Stimulated activated CD8-positive, alpha-beta memory T cell treated with anti-CD3 and anti-CD28 coated beads, Interleukin-4, amount 100 ng/mL, for 48 hours (primary cell): ENCODE data around the gene FUT2.
A peak's percentile ranks its signal among the peaks of the same experiment; 100 is the strongest.
"Not testable (repeated sequence)": the region's sequence is repeated elsewhere in the genome, so short reads cannot be mapped to it uniquely, and the experiment has no call there.

ENCODE experiments used
- DNase-seq: peaks from one replicate; pipeline ENCODE4 v3.0.0-alpha.2; 2020

FUT2 gene

DNA sequence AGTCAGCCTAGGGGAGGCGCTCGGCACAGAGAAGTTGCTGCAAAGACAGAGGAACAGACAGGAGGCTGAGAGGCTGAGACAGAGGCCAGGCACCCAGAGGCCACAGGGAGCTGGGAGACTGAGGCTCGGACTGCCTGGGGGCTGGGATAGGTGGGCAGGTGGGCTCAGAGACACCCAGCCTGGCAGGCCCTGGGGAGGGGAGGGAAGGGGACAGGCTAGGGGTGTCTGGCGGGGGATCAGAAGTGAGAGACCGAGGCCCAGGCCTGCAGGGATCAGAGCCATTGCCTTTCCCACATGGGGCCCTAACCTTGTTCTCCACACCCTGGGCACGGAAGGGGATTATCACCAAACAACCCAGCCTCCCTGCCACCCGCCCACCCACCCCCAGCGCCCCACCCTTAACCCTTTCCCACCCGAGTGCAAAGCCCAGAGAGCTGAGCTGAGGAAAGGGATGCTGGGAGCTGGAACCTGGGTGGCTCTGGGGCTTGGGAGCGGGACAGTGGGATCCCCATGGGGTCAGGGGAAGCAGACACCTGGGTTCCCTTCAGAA, 24.2 kb upstream of the FUT2 start:
- DNase-seq, result no peak

DNA sequence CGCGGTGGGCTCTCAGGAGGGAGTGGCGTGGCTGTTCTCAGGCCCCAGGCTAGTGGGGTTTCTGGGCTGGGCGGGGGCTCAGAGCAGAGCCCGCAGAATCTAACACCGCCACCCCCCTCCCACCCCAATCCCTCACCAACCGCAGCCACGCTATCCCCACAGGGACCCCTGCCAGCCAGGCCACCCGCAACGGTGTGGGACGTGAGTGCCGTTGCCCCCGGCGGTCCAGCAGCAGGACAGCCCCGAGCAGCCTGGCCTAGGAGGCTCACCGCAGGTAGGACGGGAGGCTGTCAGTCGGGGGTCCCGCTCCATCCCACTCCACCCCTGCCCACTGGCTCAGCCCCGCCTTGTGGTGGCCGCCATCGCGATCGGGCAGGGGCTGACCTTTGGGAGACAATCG, 22.8 kb upstream of the FUT2 start, which contains the start of gene NTN5:
NTN5 (minus strand) TSS at position 24 of the 400 bp plus-strand sequence. CDS start 2,031 bp downstream, outside the sequence.
- no peak for DNase-seq

DNA sequence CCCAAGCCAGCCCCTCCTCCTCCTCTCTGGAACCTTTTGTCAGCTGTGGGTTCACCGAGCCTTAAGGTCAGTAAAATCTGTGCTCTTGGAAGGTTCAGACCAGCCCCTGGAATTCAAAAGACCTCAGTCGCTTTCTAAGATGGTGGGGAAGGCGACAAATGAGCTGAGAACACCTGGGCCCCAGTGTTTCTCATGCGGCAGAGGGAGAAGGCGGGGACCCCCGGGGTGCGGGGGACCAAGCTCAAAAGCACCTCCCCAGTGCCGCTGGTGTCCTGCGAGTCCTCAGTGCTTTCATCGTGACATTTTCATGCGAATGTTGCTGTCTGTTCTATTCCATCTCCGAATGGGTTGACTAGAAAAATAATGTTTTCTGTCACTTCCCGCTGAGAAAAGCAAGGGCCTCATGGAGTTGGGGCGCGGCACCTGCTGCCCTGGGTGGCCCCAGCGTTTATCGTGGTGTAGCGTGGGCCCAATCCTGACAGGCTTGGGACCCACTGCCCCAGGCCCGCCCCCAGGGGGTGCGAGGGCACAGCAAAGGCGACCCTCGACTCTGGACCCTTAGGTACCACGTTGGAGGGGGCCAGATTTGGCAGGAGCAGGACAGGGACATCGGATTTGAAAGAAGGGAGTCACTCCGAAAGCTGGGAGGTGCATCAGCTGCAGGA, 22.2 kb upstream of the FUT2 start:
- no peak for DNase-seq

DNA sequence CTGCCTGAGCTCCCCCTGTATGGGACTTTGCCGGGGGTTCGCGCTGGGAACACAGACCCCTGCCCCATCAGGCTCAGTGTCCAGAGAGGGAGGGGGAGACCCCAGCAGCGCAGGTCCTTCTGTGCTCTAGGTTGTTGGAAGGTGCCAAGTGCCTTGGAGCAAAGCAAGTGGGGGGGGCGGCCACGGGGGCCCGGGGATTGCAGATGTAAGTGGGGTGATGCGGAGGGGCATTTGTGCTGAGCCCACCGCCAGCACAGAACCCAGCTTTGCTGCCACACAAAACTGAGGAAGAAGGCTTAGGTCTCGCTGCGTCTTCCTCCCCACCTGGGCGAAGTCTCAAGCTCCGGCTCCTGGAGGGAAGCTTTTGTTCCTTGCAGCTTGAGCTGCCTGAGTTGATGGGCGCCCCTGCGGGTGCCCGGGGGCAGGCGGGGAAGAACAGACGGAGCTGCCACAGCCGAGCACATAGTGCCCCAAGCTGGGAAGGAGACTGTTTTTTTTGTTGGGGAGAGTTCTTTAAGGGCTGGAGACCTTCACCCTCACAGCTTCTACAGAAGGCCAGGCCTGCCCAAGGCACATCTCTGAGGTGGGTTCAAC, 21.5 kb upstream of the FUT2 start:
- DNase-seq, result no peak

DNA sequence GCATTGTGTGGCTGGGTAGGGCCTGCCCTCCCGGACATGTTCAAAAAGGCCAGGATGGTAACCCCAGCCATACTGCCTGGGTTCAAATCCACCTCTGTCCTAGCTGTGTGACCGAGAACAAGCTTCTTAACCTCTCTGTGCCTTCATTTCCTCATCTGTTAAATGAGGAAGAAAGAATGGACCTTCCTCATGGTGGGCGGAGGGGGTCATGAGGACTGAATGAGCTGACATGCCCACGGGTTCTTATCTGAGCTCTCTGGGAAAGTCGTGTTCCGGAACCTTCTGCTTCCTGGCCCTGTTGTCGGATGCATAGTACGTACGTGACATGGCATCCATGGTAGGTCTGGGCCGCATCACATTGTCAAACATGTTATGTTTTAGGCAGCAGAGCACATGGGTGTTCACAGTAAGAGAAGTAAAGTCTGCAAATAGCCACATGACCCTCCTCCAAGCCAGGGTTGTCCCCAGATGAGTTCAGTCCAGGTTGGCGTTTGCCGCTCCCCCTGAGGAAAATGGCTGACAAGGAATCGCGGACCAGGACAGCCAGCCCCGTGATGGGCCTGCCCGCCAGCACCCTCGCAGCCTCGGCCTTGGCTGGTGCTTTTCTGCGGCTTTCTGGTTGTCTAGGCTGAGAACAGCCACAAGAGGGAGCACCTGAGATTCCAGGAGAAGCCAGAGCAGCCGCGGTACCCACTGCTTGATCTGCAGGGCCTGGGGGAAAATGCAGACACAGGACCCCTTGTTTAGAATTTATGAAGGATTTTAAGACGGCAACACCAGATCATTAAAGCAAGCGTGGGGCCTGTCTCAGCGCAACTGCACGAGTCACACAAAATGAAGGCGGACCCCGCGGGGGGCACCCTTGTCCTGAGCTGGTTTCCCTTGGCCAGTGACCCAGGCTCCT, 20.6 kb upstream of the FUT2 start:
- DNase-seq, result peak; percentile 84

DNA sequence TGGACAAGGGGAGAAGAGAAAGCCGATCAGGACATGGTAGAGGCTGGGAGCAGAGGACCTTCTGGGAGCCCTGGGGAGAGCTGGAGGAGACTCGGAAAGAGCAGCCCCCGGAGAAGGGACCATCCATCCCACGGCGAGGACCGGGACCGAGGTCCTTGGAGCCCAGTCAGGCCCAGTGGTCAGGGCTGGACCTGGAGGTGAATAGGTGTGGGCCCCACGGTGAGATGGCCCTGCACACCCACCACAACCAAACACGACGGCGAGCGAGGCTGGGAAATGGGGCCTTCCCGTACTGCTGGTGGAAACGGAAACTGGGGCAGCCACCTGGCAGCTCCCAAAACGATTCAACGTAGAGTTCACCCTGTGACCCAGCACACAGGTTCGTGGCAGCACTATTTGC, 19.3 kb upstream of the FUT2 start:
- DNase-seq, result no peak

DNA sequence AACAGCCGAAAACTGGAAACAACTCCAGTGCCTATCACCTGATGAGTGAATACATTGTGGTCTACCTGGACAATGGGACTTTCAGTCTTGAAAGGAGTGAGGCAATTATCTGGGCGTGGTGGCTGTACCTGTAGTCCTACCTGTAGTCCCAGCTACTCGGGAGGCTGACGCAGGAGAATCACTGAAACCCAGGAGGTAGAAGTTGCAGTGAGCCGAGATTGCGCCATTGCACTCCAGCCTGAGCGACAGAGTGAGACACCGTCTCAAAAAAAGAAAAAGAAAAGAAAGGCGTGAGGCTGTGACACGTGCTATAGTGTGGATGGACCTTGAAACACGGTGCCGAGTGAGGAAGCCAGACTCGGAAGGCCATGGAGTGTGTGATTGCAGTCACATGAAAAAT, 18.9 kb upstream of the FUT2 start:
- no peak for DNase-seq

DNA sequence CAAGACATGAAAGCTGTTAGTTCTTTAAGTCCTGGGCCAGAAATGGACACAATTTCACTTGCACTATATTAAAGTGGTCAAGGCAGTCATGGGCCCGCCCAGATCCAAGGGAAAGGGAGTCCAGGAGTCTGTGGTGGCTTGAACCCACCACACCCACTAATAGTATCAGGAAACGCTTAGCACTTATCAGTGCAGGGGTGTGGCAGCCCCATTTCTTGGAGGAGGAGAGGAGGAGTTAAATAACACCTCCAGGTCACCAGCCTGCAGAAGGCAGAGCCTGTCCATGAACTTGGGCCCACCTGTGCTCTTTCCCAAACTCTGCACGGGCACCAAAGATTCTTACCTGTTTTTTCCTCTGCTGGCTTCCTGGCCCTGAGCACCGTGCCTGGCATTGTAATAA, 17.6 kb upstream of the FUT2 start:
- DNase-seq, result no peak

DNA sequence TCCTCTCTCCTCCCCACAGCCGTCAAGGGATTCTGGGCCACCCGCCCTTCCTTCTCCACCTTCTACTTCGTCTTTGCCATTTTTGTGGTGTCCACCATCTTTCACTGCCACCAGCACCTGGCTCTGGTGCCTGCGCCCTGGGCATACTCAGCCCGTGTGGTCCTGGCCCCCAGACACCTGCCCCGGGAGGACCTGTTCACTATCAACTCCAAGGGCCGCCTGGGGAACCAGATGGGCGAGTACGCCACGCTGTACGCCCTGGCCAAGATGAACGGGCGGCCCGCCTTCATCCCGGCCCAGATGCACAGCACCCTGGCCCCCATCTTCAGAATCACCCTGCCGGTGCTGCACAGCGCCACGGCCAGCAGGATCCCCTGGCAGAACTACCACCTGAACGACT, 15.8 kb upstream of the FUT2 start:
- DNase-seq, result not testable (repeated sequence)

DNA sequence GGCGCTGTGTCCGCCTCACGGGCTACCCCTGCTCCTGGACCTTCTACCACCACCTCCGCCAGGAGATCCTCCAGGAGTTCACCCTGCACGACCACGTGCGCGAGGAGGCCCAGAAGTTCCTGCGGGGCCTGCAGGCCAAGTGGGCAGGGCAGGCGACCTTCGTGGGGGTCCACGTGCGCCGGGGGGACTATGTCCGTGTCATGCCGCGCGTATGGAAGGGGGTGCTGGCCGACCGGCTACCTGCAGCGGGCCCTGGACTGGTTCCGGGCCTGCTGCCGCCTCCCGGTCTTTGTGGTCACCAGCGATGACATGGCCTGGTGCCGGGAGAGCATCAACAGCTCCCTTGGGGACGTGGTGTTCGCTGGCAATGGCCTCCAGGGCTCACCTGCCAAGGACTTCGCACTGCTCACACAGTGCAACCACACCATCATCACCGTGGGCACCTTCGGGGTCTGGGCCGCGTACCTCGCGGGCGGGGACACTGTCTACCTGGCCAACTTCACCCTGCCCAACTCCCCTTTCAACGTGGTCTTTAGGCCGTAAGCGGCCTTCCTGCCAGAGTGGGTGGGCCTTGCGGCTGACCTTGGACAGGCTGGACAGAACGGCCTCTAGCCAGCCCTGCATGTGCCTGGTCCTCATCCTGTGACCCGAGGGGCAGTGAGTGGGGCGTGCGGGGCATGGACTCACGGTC, 15.2 kb upstream of the FUT2 start:
- no peak for DNase-seq

DNA sequence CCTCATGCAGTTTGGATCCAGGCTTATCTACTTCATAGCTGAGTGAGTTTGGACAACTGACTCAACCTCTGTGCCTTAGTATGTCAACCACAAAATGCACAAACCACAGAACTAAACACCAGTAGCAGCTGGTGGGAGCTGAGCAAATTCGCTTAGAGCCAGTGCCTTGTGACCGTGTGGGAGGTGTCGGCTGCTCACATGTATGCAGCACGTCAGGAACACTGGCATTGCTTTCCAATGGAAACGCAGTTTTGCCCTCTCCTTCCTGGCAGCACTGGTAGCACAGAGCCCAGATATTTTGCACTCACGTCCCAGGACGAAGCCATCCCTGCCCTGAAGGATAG, 14.7 kb upstream of the FUT2 start:
- DNase-seq, result no peak

DNA sequence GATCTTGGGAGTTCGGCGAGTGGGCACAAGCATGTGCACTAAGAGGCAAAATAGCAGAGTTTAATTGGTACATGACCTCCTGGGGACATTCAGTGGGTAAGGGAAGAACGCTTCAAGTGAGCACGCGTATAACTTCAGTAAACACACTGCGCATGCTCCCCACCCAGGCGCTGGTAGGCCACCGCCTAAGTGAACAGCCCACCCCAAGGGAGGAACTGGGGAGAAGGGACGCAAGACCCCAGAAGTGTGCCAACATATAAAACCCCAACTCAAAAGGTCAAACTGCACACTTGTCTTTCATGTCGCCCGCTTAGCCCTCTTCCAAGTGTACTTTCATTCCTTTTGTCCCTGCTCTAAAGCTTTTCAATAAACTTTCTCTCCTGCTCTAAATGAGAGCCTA, 12.4 kb upstream of the FUT2 start:
- DNase-seq, result peak; percentile 57

DNA sequence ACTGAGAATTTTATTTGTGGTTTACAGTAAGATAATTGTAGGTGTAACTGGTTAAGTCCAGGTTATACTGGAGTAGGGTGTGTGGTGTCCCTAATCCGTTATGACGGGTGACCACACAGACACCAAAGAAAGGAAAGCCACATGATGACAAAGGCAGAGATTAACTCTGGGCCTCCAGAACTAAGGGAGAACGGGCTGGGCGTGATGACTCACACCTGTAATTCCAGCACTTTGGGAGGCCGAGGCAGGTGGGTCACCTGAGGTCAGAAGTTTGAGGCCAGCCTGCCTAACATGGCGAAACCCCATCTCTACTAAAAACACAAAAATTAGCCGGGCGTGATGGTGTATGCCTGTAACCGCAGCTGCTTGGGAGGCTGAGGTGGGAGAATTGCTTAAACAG, 10.2 kb upstream of the FUT2 start:
- no peak for DNase-seq

DNA sequence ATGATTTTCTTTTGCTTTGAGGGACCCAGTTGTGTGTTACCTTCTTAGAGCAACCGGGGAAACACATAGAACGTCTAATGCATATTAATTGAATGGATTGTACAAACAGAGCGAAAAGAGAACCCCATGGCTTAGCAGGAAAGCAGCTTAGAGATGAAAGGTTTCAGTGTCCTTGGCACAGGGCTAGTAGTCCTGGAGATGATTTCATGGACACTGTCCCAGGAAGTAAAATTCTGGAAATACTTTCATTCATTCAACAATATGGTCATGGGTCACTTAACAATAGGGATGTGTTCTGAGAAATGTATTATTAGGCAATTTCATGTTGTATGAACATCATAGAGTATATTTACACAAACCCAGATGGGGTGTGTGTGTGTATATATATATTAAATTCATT, 9.7 kb upstream of the FUT2 start:
- DNase-seq, result no peak

DNA sequence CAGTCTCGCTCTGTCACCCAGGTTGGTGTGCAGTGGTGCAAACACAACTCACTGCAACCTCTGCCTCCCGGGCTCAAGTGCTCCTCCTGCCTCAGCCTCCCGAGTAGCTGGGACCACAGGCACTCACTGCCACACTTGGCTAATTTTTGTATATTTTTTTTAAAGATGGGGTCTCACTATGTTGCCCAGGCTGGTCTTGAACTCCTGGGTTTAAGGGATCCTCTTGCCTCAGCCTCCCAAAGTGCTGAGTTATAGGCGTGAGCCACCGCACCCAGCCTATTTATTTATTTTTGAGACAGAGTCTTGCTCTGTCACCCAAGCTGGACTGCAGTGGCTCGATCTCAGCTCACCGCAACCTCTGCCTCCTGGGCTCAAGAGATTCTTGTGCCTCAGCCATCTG, 9.1 kb upstream of the FUT2 start:
- DNase-seq, result not testable (repeated sequence)

DNA sequence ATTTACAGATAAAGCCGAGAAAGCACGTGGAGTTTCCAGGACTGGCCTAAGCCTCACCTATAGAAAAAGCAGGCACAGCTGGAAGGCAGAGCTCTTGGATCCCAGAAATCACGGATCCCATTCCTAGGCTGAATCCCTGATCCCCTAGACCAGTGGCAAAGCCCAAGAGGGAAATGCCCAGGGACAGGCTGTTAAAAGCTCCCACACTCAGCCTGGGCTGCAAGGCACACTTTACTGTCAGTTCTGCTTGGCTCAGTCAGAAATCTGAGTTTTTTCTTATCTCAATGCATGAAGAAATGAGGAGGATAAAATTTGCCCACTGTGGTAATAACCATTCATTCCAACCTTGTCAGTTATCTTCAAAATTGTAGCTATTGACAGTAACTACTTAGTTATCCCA, 8.0 kb upstream of the FUT2 start:
- no peak for DNase-seq

DNA sequence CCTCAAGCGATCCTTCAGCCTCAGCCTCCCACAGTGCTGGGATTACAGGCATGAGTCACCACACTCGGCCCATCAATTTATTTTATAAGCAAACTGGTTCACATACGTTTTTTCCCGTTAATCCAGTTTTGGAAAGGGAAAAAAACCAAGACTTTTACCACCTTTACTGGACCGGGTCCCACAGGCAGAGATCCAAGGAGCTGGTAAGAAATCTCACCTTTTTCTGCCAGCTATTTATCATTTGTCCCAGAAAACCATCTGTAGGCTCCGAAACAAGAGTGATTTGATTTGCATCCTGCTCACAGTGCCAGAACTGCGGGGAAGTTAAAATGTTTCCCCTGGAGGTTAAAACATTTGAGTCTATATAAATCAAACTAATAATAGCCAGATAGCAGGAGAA, 6.3 kb upstream of the FUT2 start:
- no peak for DNase-seq

DNA sequence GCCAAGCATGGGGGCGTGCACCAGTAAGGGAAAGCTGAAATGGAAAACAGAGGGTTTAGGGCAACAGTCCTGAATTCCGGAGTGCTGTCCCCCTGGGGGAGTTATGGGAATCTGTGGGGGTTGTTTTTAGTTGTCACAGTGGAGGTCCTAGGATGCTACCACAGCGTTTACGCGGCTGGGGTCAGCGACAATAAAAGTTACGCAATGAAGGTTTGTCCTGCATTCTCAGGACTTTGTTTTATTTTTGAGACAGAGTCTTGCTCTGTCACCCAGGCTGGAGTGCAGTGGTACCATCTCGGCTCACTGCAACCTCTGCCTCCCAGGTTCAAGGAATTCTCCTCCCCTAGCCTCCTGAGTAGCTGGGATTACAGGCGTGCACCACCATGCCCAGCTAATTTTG, 2.1 kb upstream of the FUT2 start:
- not testable (repeated sequence) for DNase-seq

DNA sequence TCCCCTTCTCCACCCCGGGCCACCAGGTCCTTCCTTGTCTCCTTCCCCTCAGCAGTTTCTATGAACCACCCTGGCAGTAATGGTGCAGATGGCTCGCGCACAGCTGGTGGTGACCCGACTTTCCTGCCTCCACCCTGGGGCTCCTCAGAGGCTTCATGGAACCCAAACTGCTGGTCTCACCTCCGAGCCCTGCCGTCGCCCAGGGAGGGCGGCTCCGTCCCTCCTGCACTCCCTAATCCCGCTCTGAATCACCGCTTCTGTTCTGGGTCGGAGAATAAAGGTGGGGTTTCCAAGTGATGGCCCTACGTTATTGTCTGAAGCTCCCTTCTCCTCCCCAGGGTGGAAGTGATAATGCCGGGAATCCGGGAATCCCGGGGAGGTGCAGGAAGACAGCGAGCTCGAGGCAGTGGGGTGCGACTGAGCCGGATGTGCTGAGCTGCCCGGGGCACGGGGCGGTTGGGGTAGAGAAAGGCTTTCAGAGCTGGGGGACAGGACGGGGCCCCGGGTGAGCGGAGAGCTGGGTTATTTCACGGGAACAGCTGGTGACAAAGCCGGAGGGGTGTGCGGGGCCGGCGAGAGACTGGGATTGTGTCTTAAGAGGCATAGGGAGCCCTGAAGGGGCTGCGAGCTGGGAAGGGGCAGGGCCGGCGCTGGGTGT, 711 bp downstream of the FUT2 start:
- no peak for DNase-seq

DNA sequence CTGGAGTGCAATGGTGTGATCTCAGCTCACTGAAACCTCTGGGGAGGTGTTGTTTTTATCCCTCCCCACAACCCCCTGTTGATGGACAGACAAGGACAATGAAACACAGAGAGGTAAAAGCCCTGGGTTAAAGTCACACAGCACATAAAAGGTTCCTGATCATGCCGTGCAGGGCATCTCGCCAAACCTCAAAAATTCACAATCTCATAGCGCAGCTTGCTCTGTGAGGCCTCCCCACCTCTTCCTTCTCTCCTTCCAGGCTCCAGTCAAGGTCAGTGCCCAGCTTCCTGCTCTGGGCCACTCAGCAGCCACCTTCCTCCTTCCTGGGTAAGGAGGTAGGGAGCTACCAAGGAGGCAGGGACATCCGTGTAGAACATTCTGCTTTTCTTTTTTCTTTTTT, 2.3 kb downstream of the FUT2 start:
- DNase-seq, result no peak

DNA sequence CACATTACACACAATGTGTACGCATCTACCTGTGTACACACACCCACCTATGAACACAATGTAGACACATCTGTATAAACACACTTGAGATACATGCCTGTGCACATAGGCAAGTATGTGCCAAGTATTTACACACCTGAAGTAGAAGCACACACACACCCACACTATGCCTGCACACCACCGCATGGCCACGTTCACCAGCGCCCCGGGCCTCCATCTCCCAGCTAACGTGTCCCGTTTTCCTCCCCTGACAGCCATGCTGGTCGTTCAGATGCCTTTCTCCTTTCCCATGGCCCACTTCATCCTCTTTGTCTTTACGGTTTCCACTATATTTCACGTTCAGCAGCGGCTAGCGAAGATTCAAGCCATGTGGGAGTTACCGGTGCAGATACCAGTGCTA, 6.9 kb downstream of the FUT2 start:
- DNase-seq, result no peak

DNA sequence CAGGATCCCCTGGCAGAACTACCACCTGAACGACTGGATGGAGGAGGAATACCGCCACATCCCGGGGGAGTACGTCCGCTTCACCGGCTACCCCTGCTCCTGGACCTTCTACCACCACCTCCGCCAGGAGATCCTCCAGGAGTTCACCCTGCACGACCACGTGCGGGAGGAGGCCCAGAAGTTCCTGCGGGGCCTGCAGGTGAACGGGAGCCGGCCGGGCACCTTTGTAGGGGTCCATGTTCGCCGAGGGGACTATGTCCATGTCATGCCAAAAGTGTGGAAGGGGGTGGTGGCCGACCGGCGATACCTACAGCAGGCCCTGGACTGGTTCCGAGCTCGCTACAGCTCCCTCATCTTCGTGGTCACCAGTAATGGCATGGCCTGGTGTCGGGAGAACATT, 7.5 kb downstream of the FUT2 start:
- DNase-seq, result no peak

DNA sequence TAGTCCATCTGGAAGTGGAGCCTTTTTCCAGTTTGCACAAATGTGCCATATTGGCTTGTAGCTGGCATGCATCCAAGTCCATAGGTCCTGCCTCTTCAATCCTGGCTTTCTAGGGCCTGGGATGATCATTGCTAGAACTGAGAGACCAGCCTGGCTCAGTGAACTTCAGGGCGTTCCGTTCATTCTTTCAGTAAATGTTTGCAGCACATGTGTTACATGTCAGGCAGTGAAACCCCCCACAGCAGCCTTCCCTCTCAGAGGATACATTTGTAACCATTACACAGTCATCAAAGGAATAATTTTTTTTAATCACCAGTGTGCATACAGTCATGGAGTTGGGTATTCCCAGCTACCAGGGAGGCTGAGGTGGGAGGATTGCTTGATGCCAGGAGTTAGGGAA, 9.7 kb downstream of the FUT2 start:
- no peak for DNase-seq
